PC-9 (cell line): ENCODE data around the gene SLC25A33.

Source experiments
- EZH2 ChIP-seq: fragments of 200-600 bp; sonication (generic); IDR thresholded peaks from 2 replicates; pipeline ENCODE4 v1.8.0; 2017; ENCODE audit warnings: antibody characterized with exemption, low read depth
- TF ChIP-seq, protein P1 (sequence below): fragments of 200-600 bp; sonication (generic); conservative IDR thresholded peaks from 2 replicates; pipeline ENCODE4 v1.6.1; 2017; ENCODE audit warnings: mixed run types, antibody characterized with exemption, mild to moderate bottlenecking, moderate library complexity

DNA sequence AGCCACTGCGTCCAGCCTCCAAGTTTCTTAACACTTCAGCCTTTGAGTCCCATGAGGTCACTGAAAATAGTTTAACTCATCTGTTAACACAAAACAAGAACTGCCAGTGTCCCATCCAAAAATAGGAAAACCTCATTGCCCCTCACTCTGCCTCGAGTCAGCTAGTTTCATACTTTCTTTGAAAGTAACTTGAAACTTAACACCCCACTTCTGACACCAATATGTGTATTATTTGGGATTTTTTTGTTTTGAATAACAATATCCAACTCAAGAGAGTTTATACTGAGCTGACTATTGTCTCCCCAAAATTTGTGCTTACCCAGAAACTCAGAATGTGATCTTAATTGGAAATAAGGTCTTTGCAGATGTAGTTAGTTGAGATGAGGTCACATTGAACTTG, 95.3 kb downstream of the SLC25A33 start:
- TF ChIP-seq, protein P1, sequence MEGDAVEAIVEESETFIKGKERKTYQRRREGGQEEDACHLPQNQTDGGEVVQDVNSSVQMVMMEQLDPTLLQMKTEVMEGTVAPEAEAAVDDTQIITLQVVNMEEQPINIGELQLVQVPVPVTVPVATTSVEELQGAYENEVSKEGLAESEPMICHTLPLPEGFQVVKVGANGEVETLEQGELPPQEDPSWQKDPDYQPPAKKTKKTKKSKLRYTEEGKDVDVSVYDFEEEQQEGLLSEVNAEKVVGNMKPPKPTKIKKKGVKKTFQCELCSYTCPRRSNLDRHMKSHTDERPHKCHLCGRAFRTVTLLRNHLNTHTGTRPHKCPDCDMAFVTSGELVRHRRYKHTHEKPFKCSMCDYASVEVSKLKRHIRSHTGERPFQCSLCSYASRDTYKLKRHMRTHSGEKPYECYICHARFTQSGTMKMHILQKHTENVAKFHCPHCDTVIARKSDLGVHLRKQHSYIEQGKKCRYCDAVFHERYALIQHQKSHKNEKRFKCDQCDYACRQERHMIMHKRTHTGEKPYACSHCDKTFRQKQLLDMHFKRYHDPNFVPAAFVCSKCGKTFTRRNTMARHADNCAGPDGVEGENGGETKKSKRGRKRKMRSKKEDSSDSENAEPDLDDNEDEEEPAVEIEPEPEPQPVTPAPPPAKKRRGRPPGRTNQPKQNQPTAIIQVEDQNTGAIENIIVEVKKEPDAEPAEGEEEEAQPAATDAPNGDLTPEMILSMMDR, result no peak
- TF ChIP-seq EZH2, result no peak
